ENCODE results near the gene FBXL5.

- TF ChIP-seq RAD21 (CRISPR knock-in tag; conservative IDR thresholded peaks at IDR 0.05 in 1 of 2, IDR thresholded peaks at IDR 0.05 in 1 of 2) (no peak), SMARCA4 (IDR thresholded peaks at IDR 0.05) (no peak), ZNF551 (CRISPR knock-in tag; IDR thresholded peaks at IDR 0.05) (no peak), NFIC (IDR thresholded peaks at IDR 0.05) (no peak), SRF (CRISPR knock-in tag; IDR thresholded peaks at IDR 0.05) (no peak)
- TF ChIP-seq, protein P1, sequence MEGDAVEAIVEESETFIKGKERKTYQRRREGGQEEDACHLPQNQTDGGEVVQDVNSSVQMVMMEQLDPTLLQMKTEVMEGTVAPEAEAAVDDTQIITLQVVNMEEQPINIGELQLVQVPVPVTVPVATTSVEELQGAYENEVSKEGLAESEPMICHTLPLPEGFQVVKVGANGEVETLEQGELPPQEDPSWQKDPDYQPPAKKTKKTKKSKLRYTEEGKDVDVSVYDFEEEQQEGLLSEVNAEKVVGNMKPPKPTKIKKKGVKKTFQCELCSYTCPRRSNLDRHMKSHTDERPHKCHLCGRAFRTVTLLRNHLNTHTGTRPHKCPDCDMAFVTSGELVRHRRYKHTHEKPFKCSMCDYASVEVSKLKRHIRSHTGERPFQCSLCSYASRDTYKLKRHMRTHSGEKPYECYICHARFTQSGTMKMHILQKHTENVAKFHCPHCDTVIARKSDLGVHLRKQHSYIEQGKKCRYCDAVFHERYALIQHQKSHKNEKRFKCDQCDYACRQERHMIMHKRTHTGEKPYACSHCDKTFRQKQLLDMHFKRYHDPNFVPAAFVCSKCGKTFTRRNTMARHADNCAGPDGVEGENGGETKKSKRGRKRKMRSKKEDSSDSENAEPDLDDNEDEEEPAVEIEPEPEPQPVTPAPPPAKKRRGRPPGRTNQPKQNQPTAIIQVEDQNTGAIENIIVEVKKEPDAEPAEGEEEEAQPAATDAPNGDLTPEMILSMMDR (IDR thresholded peaks at IDR 0.05 in 2 of 3, conservative IDR thresholded peaks at IDR 0.05 in 1 of 3; ENCODE audit: insufficient read depth in 2 of 3, low read depth in 1 of 3, low read length in 3 of 3): no peak
Measured at GRCh38 chr4:15665753-15666365, 10.7 kb upstream of the FBXL5 start.
